EL (cell line): ENCODE data around the gene ICA1.
"Not testable (repeated sequence)": the region's sequence is repeated elsewhere in the genome, so short reads cannot be mapped to it uniquely, and the experiment has no call there.

Experiments used
- DNase-seq: peaks from one replicate; pipeline ENCODE4 v3.0.0-alpha.2; 2016

Gene ICA1

GRCh38 chr7:8089036-8089780 is 172.8 kb downstream of the ICA1 start:
- no peak for DNase-seq

- DNase-seq, result no peak
Observed at GRCh38 chr7:8086239-8086638, 175.7 kb downstream of the ICA1 start.

GRCh38 chr7:8085420-8085819 is 176.5 kb downstream of the ICA1 start:
- DNase-seq, result no peak

DNA sequence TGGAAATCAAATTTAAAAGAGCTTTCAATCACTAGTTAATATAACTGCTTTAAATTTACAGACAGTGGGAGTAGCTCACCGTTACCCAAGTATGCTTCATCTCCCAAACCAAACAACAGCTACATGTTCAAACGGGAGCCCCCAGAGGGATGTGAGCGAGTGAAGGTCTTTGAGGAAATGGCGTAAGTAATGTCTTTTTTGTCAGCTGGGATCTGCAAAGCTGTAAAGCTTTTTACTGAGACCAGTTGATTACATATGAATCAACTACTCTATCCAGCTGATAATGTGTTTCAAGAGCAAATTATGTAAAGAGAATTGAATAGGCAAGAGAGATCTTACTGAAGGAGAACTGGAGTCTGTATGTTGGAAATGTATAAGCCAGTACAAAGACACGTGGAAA is 177.1 kb downstream of the ICA1 start:
- DNase-seq, result no peak

DNA sequence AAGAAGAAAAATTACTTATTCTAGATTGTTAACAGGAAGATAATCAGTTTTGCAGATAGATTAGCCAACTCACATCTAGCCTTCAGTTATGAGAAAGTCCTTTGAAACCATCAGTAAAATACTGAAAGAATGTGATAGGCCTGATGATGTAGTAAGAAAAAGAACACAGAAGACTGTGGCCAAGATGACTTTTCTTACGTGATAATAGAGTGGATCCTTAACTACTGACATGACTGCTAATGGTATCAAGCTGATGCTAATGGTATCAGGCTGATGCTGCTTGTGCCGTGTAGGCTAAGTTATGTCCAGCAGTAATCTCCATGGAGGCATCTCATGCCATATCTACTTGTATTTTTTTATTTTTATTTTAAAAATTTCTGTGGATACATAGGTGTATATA is 179.2 kb downstream of the ICA1 start:
- DNase-seq, result no peak

DNA sequence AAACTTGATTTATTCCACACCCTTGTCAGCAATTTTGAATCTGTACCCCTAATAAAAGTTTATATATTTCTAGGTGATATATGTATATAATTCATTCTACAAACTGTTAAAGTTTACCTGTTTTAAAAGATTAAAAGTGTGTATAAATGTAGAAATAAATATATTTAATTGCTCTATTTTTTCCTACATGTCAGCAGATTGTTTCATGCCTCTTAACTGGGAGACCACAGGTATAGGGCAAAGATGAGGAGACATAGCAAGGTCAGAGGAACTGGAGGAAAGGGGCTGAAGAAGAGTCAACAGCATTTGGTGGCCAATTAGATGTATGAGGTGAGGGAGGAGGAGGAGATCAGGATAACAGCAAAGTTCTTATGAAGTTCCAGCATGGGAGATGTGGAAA is 183.5 kb downstream of the ICA1 start:
- no peak for DNase-seq

DNA sequence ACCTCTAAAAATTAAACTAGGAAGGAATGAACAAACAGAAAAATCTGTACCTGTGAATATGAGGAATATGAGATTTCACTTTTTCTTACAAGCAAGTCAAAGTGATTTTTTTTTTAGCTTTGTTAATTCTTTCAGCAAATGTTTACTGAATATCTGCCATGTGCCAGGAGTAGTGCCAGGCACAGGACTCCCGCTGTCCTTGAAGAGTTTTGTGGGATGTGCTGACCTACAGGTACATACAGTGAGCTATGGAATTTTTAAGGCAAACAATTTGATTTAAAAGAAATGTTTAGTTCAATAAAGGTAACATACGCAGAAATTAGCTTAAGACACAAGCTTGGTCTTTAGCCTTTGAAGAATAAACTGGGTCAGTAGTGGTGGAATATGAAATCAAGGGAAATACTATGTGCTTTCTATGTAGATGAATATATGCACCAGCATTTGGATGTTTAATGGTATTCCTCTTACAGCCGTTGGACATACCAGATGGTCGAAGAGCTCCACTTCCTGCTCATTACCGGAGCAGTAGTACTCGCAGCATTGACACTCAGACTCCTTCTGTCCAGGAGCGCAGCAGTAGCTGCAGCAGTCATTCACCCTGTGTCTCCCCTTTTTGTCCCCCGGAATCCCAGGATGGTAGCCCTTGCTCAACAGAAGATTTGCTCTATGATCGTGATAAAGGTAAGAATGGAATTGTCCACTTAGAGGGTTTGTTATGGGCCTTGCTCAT is 191.4 kb downstream of the ICA1 start:
- DNase-seq, result no peak

- no peak for DNase-seq
Observed at GRCh38 chr7:8068892-8069686, 192.9 kb downstream of the ICA1 start.

DNA sequence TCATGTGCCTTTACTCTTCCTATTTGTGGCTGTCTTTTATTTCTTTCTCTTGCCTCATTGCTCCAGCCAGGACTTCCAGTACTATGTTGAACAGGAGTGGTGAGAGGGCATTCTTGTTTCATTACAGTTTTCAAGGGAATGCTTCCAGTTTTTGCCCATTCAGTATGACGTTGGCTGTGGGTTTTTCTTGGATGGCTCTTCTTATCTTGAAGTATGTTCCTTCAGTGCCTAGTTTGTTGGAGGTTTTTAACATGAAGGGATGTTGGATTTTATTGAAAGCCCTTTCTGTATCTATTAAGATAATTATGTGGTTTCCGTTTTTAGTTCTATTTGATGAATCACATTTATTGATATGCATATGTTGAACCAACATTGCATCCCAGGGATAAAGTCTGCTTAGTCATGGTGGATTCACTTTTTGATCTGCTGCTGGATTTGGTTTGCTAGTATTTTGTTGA is 196.6 kb downstream of the ICA1 start:
- DNase-seq, result peak; percentile 87

DNA sequence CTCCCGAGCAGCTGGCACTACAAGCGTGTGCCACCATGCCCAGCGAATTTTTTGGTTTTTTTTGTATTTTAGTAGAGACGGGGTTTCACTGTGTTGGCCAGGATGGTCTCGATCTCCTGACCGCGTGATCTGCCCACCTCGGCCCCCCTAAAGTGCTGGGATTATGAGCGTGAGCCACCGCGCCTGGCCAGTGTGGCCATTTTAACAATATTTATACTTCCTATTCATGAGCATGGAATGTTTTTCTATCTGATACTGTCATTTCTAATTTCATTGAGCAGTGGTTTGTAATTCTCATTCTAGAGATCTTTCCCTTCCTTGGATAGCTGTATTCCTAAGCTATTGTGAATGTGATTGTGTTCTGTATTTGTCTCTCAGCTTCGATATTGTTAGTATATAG is 197.1 kb downstream of the ICA1 start:
- DNase-seq, result peak; percentile 39

DNA sequence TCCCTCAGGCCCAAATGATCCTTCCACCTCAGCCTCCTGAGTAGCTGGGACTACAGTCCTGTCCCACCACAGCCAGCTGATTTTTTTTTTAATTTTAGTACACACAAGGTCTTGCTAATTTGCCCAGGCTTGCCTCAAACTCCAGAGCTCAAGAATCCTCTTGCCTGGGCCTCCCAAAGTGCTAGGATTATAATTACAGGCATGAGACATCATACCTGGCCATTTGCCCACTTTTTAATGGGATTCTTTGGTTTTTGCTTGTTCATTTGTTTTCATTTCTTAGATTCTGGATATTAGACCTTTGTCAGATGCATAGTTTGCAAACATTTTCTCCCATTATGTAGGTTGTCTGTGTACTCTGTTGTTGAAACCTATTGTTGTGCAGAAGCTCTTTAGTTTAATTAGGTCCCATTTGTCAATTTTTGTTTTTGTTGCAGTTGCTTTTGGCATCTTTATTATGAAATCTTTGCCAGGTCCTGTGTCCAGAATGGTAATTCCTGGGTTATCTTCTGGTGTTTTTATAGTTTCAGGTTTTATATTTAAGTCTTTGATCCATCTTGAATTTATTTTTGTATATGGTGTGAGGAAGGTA is 198.2 kb downstream of the ICA1 start:
- peak; percentile 49 for DNase-seq

GRCh38 chr7:8063300-8063699 is 198.7 kb downstream of the ICA1 start:
- DNase-seq, result not testable (repeated sequence)
